ENCODE data around the gene RNF126.

DNA sequence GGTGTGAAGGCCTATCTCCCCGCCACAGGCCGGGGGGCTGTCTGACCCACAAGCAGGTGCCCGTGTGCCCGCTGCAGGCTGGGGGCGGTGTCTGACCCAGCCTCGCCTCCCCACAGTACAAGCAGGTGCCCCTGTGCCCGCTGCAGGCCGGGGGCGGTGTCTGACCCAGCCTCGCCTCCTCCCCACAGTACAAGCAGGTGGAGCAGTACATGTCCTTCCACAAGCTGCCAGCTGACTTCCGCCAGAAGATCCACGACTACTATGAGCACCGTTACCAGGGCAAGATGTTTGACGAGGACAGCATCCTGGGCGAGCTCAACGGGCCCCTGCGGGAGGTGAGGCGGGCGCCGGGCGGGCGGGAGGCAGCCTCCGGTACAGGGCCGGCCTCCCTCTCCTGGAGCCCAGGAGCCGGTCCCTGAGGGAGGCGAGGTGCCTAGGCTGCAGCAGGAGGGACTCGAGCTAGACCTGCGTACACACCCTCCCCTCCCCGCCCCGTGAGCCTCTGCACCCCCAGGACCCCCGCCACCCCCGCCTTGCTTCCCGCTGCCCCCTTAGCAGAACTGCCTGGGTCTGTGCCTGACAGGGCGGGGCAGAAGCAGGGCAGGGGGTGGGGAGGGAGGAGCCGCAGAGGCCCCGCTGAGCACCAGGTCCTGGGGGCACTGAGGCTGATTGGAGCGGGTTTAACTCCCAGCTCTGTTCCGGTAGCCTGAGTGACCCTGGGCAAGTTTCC, 52.8 kb downstream of the RNF126 start:
- TF ChIP-seq POLR2AphosphoS5 (IDR thresholded peaks at IDR 0.05; ENCODE audit: low read depth) (no peak), GABPA (IDR thresholded peaks at IDR 0.05; ENCODE audit: low read depth) (no peak)
- TF ChIP-seq, protein P1, sequence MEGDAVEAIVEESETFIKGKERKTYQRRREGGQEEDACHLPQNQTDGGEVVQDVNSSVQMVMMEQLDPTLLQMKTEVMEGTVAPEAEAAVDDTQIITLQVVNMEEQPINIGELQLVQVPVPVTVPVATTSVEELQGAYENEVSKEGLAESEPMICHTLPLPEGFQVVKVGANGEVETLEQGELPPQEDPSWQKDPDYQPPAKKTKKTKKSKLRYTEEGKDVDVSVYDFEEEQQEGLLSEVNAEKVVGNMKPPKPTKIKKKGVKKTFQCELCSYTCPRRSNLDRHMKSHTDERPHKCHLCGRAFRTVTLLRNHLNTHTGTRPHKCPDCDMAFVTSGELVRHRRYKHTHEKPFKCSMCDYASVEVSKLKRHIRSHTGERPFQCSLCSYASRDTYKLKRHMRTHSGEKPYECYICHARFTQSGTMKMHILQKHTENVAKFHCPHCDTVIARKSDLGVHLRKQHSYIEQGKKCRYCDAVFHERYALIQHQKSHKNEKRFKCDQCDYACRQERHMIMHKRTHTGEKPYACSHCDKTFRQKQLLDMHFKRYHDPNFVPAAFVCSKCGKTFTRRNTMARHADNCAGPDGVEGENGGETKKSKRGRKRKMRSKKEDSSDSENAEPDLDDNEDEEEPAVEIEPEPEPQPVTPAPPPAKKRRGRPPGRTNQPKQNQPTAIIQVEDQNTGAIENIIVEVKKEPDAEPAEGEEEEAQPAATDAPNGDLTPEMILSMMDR (IDR thresholded peaks at IDR 0.05; ENCODE audit: insufficient read depth, low read length), result no peak
- TF ChIP-seq, protein P2, sequence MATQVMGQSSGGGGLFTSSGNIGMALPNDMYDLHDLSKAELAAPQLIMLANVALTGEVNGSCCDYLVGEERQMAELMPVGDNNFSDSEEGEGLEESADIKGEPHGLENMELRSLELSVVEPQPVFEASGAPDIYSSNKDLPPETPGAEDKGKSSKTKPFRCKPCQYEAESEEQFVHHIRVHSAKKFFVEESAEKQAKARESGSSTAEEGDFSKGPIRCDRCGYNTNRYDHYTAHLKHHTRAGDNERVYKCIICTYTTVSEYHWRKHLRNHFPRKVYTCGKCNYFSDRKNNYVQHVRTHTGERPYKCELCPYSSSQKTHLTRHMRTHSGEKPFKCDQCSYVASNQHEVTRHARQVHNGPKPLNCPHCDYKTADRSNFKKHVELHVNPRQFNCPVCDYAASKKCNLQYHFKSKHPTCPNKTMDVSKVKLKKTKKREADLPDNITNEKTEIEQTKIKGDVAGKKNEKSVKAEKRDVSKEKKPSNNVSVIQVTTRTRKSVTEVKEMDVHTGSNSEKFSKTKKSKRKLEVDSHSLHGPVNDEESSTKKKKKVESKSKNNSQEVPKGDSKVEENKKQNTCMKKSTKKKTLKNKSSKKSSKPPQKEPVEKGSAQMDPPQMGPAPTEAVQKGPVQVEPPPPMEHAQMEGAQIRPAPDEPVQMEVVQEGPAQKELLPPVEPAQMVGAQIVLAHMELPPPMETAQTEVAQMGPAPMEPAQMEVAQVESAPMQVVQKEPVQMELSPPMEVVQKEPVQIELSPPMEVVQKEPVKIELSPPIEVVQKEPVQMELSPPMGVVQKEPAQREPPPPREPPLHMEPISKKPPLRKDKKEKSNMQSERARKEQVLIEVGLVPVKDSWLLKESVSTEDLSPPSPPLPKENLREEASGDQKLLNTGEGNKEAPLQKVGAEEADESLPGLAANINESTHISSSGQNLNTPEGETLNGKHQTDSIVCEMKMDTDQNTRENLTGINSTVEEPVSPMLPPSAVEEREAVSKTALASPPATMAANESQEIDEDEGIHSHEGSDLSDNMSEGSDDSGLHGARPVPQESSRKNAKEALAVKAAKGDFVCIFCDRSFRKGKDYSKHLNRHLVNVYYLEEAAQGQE (IDR thresholded peaks at IDR 0.05; ENCODE audit: insufficient replicate concordance, low read depth), result no peak

Data from HL-60 (cell line).